Measurements from ENCODE around the gene ZGPAT.

ZGPAT gene

DNA sequence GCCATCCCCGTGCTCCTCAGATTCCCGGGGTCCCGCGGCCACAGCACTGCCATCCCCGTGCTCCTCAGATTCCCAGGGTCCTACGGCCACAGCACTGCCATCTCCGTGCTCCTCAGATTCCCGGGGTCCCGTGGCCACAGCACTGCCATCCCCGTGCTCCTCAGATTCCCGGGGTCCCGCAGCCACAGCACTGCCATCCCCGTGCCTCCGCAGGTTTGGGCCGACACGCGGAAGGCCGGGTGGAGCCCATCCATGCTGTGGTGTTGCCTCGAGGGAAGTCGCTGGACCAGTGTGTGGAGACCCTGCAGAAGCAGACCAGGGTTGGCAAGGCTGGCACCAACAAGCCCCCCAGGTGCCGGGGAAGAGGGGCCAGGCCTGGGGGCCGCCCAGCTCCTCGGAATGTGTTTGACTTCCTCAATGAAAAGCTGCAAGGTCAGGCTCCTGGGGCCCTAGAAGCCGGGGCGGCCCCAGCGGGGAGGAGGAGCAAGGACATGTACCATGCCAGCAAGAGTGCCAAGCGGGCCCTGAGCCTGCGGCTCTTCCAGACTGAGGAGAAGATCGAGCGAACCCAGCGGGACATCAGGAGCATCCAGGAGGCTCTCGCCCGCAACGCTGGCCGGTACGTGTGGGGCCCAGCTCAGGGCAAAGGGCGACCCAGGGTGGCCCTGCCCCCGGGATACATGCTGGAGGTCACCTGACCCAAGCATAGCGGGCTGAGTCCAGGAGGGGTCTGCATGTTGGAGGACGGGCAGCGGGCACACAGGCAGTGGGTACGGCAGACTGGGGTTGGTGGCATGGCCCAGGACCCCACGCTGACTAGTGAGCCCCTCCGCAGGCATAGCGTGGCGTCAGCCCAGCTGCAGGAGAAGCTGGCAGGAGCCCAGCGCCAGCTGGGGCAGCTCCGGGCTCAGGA is 27.4 kb downstream of the ZGPAT start:
- no peak for DNase-seq

DNA sequence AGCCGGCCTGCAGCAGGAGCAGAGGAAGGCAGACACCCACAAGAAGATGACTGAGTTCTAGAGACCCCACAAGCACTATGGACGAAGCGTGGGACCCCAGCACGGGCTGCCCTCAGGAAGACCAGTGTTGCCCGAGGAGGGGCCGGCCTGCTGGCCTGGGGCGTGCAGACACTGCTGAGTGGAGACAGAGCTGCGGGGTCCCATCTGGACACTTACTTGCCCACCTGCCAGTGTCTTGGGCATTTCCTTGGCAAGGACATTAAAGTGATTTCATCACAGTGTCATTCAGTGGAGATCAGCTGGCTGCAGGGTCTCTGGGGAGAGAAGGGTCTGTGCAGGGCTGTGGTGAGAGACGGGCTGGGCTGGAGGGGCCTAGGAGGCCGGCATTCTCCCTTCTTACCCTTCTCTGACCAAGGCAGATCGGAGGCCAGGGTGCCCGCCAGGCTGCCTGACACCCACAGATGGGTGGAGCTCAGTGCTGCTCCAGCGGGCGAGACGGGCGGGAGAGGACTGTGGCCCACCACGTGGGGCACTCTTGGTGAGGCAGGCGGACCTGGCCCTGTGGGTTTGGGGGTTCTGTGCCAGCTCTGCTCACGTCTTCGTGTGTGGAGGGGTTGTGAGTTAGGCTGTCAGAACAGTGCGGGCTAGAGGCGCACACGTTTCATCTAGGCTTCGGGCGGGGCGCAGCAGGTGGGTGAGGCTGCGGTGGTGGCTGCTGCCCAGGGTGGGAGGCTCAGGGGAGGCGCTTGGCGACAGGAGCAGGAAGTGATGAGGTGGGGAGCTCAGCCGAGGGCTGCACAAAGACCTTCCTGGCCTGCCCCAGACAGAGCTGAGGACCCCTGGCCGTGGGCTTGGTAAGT is 28.2 kb downstream of the ZGPAT start, which contains the start of gene LIME1:
Gene LIME1, plus strand, starts transcription at position 806 of the 860 bp plus-strand sequence. CDS start 886 bp downstream, outside the sequence.
- no peak for DNase-seq

DNA sequence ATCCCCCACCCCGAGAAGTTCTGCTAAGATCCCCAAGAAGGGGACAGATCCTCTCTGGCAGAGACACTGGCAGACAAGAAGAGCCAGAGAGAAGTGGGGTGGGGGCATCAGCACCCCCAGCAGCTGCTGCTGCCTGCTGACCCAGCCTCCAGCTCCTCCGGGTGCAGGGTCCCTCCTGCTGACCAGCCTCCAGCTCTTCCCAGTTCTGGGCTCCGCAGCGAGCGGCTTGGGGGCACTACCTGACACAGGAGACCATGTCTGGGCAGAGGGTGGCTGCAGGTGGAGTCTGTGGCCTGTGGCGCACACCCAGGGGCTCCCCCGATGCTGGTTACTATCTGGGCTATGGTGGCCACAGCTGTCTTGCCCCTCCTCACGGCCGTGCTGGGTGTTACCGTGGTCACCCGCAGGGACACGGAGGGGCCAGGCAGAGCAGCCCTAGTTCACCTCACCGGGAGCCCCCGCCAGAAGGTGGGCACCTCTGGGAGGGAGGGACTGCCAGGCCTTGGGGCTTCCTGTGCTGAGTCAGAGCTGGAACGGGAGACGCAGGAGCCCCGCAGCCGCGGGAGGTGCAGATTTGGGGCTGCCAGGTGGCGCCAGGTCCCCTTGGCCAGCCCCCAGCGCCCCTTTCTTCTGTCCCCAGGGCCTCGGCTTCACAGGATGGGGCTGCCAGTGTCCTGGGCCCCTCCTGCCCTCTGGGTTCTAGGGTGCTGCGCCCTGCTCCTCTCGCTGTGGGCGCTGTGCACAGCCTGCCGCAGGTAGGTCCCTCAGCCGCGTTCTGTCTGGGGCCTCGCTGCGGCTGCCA is 29.3 kb downstream of the ZGPAT start:
- DNase-seq: no peak

DNA sequence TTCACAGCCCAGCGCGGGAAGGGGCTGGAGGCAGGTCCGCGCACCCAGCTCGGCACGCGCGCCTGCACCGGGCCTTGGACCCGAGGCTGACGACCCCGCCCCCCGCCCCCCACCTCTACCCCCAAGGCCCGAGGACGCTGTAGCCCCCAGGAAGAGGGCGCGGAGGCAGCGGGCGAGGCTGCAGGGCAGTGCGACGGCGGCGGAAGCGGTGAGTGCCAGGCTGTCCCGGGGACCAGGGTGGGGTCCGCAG is 29.8 kb downstream of the ZGPAT start:
- no peak for DNase-seq

DNA sequence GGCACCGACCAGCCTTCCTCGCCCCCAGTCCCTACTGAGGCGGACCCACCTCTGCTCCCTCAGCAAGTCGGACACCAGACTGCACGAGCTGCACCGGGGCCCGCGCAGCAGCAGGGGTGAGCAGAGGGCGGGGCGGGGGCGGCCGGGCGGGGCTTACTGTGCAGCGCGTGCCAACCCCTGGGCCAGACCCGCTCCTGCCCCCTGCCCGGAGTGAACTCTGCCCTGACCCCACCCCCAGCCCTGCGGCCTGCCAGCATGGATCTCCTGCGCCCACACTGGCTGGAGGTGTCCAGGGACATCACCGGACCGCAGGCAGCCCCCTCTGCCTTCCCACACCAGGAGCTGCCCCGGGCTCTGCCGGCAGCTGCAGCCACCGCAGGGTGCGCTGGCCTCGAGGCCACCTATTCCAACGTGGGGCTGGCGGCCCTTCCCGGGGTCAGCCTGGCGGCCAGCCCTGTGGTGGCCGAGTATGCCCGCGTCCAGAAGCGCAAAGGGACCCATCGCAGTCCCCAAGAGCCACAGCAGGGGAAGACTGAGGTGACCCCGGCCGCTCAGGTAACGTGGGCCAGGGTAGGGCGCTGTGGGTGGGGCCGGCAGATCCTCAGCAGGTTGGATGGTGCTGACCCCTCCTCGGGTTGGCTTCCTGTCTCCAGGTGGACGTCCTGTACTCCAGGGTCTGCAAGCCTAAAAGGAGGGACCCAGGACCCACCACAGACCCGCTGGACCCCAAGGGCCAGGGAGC is 30.3 kb downstream of the ZGPAT start:
- DNase-seq: no peak

DNA sequence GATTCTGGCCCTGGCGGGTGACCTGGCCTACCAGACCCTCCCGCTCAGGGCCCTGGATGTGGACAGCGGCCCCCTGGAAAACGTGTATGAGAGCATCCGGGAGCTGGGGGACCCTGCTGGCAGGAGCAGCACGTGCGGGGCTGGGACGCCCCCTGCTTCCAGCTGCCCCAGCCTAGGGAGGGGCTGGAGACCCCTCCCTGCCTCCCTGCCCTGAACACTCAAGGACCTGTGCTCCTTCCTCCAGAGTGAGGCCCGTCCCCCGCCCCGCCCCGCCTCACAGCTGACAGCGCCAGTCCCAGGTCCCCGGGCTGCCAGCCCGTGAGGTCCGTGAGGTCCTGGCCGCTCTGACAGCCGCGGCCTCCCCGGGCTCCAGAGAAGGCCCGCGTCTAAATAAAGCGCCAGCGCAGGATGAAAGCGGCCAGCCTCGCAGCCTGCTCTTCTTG is 30.9 kb downstream of the ZGPAT start:
- no peak for DNase-seq

DNA sequence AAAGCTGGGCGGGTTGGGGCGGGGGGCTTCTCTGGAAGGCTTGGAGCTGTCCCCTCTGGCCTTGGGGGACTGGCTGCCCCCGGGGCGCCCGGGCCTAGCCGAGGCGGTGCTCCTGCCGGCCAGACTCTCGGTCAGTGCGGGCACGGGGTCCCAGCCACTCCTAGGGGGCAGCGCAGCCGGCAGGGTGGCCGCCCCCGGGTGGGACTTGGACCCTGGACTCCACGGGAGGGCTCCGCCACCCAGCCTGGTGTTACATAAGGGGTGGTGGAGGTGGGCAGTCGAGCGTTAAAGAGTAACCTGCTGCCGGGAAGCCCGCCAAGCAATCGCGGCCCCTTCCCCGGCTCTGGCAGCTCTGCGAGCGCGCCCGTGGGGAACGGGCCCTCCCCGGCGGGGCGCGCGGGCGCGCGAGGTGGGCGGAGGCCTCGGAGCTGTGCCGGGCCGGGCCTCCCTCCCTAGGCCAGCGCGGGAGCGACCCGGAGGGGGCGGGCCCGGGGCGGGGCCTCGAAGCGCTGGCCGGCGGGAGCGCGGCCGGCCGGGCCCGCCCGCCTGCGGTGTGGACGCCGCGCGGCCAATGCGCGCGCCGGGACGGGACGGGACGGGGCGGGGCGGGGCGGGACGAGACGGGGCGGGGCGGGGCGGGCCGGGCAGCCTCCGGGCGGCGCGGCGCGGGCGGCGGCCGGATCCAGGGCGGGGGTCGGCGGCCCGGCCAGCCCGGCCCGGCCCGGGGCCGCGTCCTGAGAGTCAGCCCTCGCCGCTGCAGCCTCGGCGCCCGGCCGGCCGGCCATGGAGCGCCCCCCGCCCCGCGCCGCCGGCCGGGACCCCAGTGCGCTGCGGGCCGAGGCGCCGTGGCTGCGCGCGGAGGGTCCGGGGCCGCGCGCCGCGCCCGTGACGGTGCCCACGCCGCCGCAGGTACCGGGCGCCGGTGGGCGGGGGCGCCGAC is 31.6 kb downstream of the ZGPAT start, which contains the start of gene SLC2A4RG:
Gene SLC2A4RG, plus strand, starts transcription at position 647 of the 940 bp plus-strand sequence. Its CDS starts 137 bp downstream, at position 784.
- no peak for DNase-seq

DNA sequence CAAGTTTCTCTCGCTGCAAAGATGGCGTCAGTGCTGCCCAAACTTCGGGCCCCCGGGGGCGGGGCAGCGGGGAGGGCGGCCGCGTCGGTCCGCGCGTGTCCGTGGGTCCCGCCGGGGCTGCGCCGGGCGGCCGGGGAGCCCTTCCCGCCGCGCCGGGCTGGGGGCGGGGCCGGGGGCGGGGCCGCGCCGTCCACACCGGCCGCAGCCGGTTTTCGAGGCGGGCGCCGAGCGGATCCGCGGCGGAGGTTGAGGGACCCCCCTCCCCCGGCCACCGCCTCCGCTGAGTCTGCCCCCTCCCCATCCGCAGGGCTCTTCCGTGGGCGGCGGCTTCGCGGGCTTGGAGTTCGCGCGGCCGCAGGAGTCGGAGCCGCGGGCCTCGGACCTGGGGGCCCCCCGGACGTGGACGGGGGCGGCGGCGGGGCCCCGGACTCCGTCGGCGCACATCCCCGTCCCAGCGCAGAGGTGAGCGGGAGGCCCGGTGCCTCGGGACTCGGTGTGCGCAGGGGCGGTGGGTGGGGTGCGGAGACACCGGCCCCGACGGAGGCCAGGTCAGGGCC is 32.3 kb downstream of the ZGPAT start:
- DNase-seq: no peak

DNA sequence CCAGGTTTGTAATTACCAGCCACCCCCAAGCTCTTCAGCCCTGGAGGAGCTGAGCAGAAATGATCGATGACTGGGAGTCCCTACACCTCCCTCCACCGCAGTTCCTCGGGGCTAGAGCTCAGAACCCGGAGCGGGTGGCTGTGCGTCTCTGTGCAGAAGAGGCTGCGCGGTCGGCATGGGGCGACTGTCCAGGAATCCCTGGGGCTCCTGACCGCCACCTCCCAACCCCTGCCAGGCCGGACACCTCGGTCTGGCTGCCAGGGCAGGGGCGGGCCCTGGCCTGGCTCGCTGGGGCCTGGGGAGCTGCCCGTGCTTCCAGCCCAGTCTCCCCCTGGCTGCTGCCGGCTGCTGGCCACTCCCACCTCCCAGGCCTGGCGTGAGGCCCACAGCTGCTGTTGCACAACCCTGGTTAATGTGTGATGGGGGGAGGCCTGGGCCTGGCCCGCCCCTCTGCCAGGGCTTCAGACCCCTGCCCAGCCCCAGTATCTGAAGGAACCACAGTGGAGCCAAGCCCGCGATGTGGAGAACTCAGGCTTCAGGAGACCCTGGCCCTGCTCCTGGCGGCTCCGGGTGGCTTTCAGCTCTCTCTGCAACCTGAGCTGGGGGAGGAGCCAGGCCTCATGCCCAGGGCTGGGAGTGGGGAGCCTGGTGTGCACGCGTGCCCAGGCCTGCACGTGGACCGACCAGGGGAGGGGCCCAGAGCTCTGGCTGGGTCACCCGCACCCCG is 33.0 kb downstream of the ZGPAT start:
- peak; percentile 16 for DNase-seq

DNA sequence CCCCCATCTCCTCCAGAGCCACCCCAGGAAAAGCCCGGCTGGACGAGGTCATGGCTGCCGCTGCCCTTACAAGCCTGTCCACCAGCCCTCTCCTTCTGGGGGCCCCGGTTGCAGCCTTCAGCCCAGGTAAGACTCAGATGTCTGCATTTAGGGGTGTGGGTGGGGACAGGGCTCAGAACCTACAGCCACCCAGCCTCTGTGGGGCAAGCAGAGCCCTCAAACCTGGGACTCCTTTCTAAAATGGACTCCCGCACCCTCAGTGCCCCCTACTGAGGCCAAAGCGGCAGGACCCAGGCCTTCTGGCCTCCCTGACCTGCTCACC is 33.5 kb downstream of the ZGPAT start:
- no peak for DNase-seq

DNA sequence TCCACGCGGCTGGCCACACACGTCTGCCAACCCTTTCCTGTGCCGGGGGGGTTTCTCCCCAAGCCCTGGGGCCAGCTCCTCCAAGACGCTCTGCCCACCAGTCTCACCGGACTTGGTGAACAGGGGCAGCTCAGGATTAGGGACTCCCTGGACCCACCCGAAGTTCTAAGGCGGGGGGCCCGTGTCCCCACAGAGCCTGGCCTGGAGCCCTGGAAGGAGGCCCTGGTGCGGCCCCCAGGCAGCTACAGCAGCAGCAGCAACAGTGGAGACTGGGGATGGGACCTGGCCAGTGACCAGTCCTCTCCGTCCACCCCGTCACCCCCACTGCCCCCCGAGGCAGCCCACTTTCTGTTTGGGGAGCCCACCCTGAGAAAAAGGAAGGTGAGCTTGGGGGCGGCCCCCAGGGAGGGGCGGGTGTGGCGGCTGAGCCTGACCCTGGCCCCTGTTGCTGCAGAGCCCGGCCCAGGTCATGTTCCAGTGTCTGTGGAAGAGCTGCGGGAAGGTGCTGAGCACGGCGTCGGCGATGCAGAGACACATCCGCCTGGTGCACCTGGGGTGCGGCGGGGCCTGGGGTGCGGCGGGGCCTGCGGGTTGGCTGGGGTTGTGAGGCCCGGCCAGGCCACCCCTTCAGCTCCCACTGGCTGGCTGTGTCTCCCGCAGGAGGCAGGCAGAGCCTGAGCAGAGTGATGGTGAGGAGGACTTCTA is 34.0 kb downstream of the ZGPAT start:
- DNase-seq: no peak

DNA sequence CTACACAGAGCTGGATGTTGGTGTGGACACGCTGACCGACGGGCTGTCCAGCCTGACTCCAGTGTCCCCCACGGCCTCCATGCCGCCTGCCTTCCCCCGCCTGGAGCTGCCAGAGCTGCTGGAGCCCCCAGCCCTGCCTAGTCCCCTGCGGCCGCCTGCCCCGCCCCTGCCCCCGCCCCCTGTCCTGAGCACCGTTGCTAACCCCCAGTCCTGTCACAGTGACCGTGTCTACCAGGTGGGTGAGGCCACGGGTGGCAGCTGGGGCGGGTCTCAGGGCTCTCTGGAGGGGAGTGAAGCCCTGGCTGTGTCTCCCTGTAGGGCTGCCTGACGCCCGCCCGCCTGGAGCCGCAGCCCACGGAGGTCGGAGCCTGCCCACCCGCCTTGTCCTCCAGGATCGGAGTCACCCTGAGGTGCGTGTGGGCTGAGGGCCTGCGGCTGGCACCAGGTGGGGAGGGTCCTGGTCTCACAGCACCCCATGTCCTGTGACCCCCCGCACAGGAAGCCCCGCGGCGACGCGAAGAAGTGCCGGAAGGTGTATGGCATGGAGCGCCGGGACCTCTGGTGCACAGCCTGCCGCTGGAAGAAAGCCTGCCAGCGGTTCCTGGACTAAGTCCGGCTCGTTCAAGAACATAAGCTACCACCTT is 34.7 kb downstream of the ZGPAT start:
- no peak for DNase-seq

DNA sequence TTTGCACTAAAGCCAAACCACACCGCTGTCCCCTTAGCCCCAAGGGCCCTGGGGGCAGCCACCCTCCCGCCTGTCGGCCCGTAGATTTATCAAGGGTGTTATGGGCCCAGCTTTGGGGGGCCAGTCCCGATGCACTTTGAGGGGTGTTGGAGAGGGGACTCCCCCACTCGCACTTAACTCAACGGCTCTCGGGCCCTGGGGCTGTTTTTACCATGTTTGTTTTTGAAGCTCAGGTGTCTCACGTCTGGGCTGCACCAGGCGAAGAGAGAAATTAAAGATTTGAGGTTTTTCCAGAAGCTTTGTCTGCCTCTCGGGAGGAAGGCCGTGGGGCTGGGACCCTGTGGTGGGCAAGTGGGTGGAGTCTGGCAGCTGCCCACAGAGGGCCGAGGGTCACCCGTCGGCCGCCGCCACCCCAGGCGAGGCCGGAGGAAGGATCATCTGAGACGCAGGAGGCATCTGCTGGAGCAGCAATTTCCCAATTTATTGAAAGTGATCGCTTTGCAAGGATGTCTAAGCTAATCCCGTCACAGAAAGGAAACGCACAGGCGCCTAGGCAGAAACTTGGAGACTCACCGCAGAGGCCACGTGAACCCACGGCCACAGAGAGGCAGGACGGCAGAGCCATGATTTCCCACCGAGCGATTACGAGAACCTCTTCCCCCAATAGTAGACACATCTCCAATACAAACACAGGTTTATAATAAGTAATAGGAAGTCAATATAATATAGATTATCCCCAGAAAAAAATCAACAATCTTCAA is 35.6 kb downstream of the ZGPAT start:
- DNase-seq: no peak

DNA sequence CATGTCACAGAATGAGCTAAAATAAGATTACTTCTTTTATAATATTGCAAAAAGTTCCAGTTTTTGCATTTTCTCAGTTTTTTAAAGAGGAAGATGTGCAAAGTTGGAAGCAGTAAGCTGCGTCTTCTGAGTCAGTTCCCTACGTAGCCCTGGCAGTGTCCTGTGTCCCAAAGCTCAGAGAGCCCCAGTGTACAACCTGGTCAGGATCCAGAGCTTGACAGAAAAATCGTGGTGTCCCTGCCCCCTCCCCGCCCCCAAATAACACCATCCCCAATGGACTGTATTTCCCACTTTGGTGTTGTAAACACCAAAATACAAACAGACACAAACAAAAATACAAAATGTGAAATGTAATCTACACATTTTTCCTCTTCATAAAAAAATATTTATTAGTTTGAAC is 36.3 kb downstream of the ZGPAT start:
- DNase-seq: no peak

DNA sequence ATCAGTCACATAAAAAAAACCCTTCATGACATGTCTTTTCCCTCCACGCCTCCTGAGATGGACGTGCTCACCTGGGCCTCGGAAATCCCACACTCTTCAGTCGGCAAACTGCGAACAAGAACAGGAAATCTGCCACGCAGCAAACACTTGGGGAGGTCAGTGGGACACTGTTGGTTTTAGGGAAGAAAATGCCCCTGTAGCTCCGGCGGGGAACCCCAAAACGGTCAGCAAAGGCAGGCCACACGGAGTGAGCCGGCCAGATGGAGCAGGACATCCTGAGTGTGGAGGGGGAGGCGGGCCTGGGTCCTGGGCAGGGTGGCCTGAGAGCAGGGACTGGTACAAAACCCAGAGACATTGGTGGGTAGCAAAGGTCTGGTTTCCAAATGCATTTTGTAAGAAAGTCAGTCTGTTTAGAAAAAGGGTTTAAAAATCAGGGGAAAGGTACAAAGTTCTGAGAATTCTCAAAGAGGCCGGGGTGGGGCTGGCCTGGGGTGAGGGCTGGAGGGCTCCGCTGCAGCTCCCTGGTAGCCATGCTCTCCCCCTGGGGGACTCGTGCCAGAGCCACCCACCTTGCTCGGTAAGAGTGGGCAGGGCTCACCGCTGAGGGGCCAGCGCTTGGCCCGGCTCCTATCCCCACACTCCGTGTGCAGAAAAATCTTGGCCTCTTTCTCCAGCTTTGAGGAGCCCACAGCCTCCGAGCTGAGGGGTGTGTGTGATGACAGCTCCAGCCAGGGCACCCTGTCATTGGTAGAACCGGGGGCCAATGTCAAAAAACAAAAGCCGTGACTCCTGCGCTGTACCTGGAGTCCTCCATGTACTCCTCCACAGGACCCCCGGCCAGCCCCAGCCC is 37.0 kb downstream of the ZGPAT start:
- no peak for DNase-seq

DNA sequence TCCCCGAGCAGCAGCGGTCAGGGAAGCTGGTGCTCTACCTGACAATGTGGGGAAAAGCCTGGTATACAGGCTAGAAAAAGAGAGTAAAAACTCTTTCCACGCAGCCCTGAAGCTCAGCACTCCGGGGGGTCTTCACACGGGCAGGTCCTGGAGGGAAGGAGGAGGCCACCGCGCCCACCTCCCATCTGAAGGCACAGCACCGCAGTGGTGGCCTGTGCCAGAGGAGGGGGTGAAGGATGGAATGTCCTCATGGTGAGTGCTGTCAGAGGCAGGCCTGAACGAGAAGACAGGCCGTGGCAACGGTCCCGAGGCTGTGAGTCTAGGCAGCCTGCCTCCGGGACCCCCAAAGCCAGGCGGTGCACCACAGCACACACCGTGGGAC is 37.6 kb downstream of the ZGPAT start:
- no peak for DNase-seq
